H9 (cell line): ENCODE data around the gene CEP120. TPM values are rescaled to one million over a fixed set of nuclear protein-coding genes. Genes with fewer than 3 reads are reported as not detected.

Source experiments
- DNase-seq: peaks from one replicate; pipeline ENCODE4 v3.0.0-alpha.2; 2017
- H2AFZ ChIP-seq: one replicate; pipeline ENCODE4 v1.6.1; 2013; ENCODE audit warnings: mild to moderate bottlenecking, low read length, control low read depth, moderate library complexity
- H2AK5ac ChIP-seq: 2 replicates; pipeline ENCODE4 v1.6.1; 2013; ENCODE audit warnings: low read length, control low read depth, mixed read lengths; ENCODE audit not compliant: insufficient read length
- H2BK120ac ChIP-seq: one replicate; pipeline ENCODE4 v1.6.1; 2013; ENCODE audit warnings: low read depth, mild to moderate bottlenecking, low read length, control low read depth, inconsistent platforms; ENCODE audit not compliant: poor library complexity, severe bottlenecking
- H2BK12ac ChIP-seq: 2 replicates; pipeline ENCODE4 v1.6.1; 2013; ENCODE audit warnings: low read length, control low read depth, mixed read lengths, low read depth; ENCODE audit not compliant: insufficient read length
- H2BK15ac ChIP-seq: 2 replicates; pipeline ENCODE4 v1.6.1; 2013; ENCODE audit warnings: low read depth, low read length, control low read depth
- H2BK20ac ChIP-seq: one replicate; pipeline ENCODE4 v1.6.1; 2013; ENCODE audit warnings: low read depth, mild to moderate bottlenecking, low read length, control low read depth, inconsistent platforms; ENCODE audit not compliant: poor library complexity, severe bottlenecking
- H2BK5ac ChIP-seq: 2 replicates; pipeline ENCODE4 v1.6.1; 2013; ENCODE audit warnings: low read length, control low read depth, mixed read lengths; ENCODE audit not compliant: insufficient read length
- H3K14ac ChIP-seq: 2 replicates; pipeline ENCODE4 v1.6.1; 2013; ENCODE audit warnings: low read length, control low read depth; ENCODE audit not compliant: insufficient read depth
- H3K18ac ChIP-seq: 2 replicates; pipeline ENCODE4 v1.6.1; 2013; ENCODE audit warnings: low read depth, mild to moderate bottlenecking, mixed read lengths, low read length, control low read depth; ENCODE audit not compliant: insufficient read length
- H3K23ac ChIP-seq: 2 replicates; pipeline ENCODE4 v1.6.1; 2013; ENCODE audit warnings: low read length, control low read depth, mixed read lengths, low read depth; ENCODE audit not compliant: insufficient read length
- H3K23me2 ChIP-seq: 2 replicates; pipeline ENCODE4 v1.6.1; 2013; ENCODE audit warnings: low read depth, mild to moderate bottlenecking, mixed read lengths, low read length, control low read depth; ENCODE audit not compliant: insufficient read length, poor library complexity, severe bottlenecking
- H3K27ac ChIP-seq: 2 replicates; pipeline ENCODE4 v1.5.1; 2013; ENCODE audit warnings: low read length, control low read depth, mixed read lengths, low read depth; ENCODE audit not compliant: insufficient read length
- H3K27me3 ChIP-seq: 2 replicates; pipeline ENCODE4 v1.6.1; 2013; ENCODE audit warnings: low read length, control low read depth, inconsistent platforms; ENCODE audit not compliant: insufficient read depth
- H3K4ac ChIP-seq: 2 replicates; pipeline ENCODE4 v1.6.1; 2013; ENCODE audit warnings: low read depth, mild to moderate bottlenecking, control low read depth, inconsistent platforms, low read length, moderate library complexity
- H3K4me1 ChIP-seq: 2 replicates; pipeline ENCODE4 v1.6.1; 2013; ENCODE audit warnings: low read length, control low read depth, inconsistent platforms; ENCODE audit not compliant: insufficient read depth
- H3K4me2 ChIP-seq: 2 replicates; pipeline ENCODE4 v1.6.1; 2013; ENCODE audit warnings: low read length, control low read depth, mixed read lengths; ENCODE audit not compliant: insufficient read length, insufficient read depth
- H3K56ac ChIP-seq: 2 replicates; pipeline ENCODE4 v1.6.1; 2013; ENCODE audit warnings: low read depth, mild to moderate bottlenecking, mixed read lengths, low read length, control low read depth; ENCODE audit not compliant: insufficient read length
- H3K79me1 ChIP-seq: 2 replicates; pipeline ENCODE4 v1.6.1; 2013; ENCODE audit warnings: low read depth, mild to moderate bottlenecking, moderate library complexity, low read length, control low read depth, inconsistent platforms; ENCODE audit not compliant: insufficient read depth, poor library complexity, severe bottlenecking
- H3K79me2 ChIP-seq: 2 replicates; pipeline ENCODE4 v1.6.1; 2013; ENCODE audit warnings: low read length, control low read depth, inconsistent platforms; ENCODE audit not compliant: insufficient read depth
- H3K9ac ChIP-seq: 2 replicates; pipeline ENCODE4 v1.6.1; 2013; ENCODE audit warnings: low read length, control low read depth, mixed read lengths; ENCODE audit not compliant: insufficient read length; ENCODE audit errors: extremely low read depth
- H3K9me3 ChIP-seq: one replicate; pipeline ENCODE4 v1.6.1; 2013; ENCODE audit warnings: low read depth, low read length, inconsistent platforms; ENCODE audit not compliant: control insufficient read depth
- H3T11ph ChIP-seq: one replicate; pipeline ENCODE4 v1.6.1; 2013; ENCODE audit warnings: mild to moderate bottlenecking, low read length, control low read depth, inconsistent platforms
- H4K20me1 ChIP-seq: one replicate; pipeline ENCODE4 v1.6.1; 2013; ENCODE audit not compliant: control insufficient read depth, insufficient read length, insufficient read depth
- H4K5ac ChIP-seq: 2 replicates; pipeline ENCODE4 v1.6.1; 2013; ENCODE audit warnings: low read depth, mild to moderate bottlenecking, mixed read lengths, low read length, control low read depth; ENCODE audit not compliant: insufficient read length
- H4K8ac ChIP-seq: replicated peaks from 2 replicates; pipeline ENCODE4 v1.6.1; 2013; ENCODE audit warnings: low read length, control low read depth, mixed read lengths, low read depth; ENCODE audit not compliant: insufficient read length
- H4K91ac ChIP-seq: 2 replicates; pipeline ENCODE4 v1.6.1; 2013; ENCODE audit warnings: low read depth, mild to moderate bottlenecking, moderate library complexity, mixed read lengths, low read length, control low read depth; ENCODE audit not compliant: insufficient read length
- H3K27ac Mint-ChIP-seq, 3 experiments: 2 replicates in 2 of 3; 3 replicates in 1 of 3; pipeline ENCODE4 v1.8.0; 2020 to 2021; ENCODE audit warnings: mixed read lengths in 3 of 3, mild to moderate bottlenecking in 1 of 3, moderate library complexity in 1 of 3
- H3K27me3 Mint-ChIP-seq: 2 replicates; pipeline ENCODE4 v1.8.0; 2021; ENCODE audit warnings: low read depth, mild to moderate bottlenecking, moderate library complexity, mixed read lengths
- H3K36me3 Mint-ChIP-seq, 3 experiments: 2 replicates in 2 of 3; 3 replicates in 1 of 3; pipeline ENCODE4 v1.8.0; 2020 to 2021; ENCODE audit warnings: low read depth in 3 of 3, mixed read lengths in 3 of 3; ENCODE audit not compliant: insufficient read depth in 1 of 3
- H3K4me1 Mint-ChIP-seq, 2 experiments: 2 replicates each; pipeline ENCODE4 v1.8.0; 2020; ENCODE audit warnings: mixed read lengths in 2 of 2
- H3K4me3 Mint-ChIP-seq, 2 experiments: 2 replicates in 1 of 2; 3 replicates in 1 of 2; pipeline ENCODE4 v1.8.0; 2020 to 2021; ENCODE audit warnings: mild to moderate bottlenecking in 2 of 2, mixed read lengths in 2 of 2, moderate library complexity in 1 of 2
- H3K9me3 Mint-ChIP-seq, 2 experiments: 2 replicates in 1 of 2; 3 replicates in 1 of 2; pipeline ENCODE4 v1.8.0; 2020; ENCODE audit warnings: mild to moderate bottlenecking in 2 of 2, mixed read lengths in 2 of 2, moderate library complexity in 1 of 2
- WGBS: extraction: QIAGEN DNeasy Blood & Tissue Kit; methylation state at CpG from one replicate; pipeline ENCODE4 v1.1.7; 2013; ENCODE audit warnings: missing lambda C conversion rate, low lambda C conversion rate, mixed read lengths; ENCODE audit not compliant: insufficient read length; ENCODE audit errors: extremely low coverage; 5-methylcytosine and 5-hydroxymethylcytosine counted together
- total RNA-seq: library from RNA; stranded (reverse); gene quantifications from 2 replicates; pipeline ENCODE4 v1.2.1, GENCODE V29; 2021
- TF ChIP-seq, protein P1 (sequence below): fragments of 200-600 bp; sonication (generic); conservative IDR thresholded peaks from 3 replicates; pipeline ENCODE4 v1.8.0; 2021; ENCODE audit warnings: antibody characterized with exemption, mild to moderate bottlenecking

CEP120 gene
- total RNA-seq, 1 experiment from 2014 or later, result 22.5 TPM

DNA sequence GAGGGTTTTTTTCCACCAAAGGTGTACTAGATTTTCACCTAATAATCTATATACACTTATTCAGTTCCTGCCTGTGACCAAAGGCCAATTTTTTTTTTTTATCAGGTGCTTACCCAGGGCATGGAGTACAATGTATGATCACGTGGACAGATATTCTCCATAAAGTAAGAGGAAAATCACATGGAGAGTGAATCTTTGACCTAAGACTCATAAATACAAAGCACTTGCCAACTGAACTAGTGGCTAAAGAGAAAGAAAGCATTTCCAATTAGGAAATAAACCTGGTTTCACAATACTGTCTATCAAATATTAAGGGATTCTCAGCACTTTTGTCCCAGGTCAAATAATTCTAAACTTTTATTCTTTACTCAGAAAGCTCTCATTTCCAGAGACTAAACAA is 33.0 kb upstream of the CEP120 start:
- H3K23me2 ChIP-seq, result no peaks in the 10 kb centered on the region
- Mint-ChIP-seq H3K27ac (no peak overlapping the region), H3K4me3 (no peak overlapping the region), H3K36me3 (no peaks in the 10 kb centered on the region), H3K27me3 (no peaks in the 10 kb centered on the region), H3K4me1 (peaks cover 20 to 25% of the 10 kb centered on the region in 2 experiments), H3K9me3 (no peaks in the 10 kb centered on the region; a peak in 2 of 5 replicates)
- H3K56ac ChIP-seq, result no peak overlapping the region
- H3K23ac ChIP-seq, result no peak overlapping the region
- H3K4me2 ChIP-seq, result no peak overlapping the region
- no peak overlapping the region for H2BK12ac ChIP-seq
- no peak overlapping the region for H2BK15ac ChIP-seq
- DNase-seq, result no peak
- no peak overlapping the region for H4K5ac ChIP-seq
- H4K91ac ChIP-seq, result no peak overlapping the region
- H3K18ac ChIP-seq, result no peak overlapping the region
- no peak overlapping the region for H4K8ac ChIP-seq
- no peak overlapping the region for H2BK5ac ChIP-seq
- no peaks in the 10 kb centered on the region for H3K27me3 ChIP-seq
- H3K4me1 ChIP-seq, result no peaks in the 10 kb centered on the region
- H3K79me1 ChIP-seq, result no peaks in the 10 kb centered on the region
- no peaks in the 10 kb centered on the region for H3K9me3 ChIP-seq
- no peak overlapping the region for H2AK5ac ChIP-seq
- H3K79me2 ChIP-seq, result no peaks in the 10 kb centered on the region
- no CpG with 5 or more reads among the region's 1 CpG for WGBS
- H2BK120ac ChIP-seq, result no peak overlapping the region
- no peak overlapping the region for H3K9ac ChIP-seq
- H3T11ph ChIP-seq, result no peak overlapping the region
- no peak overlapping the region for H3K4ac ChIP-seq
- no peak overlapping the region for H3K14ac ChIP-seq
- no peak overlapping the region for H3K27ac ChIP-seq
- no peak overlapping the region for H2AFZ ChIP-seq
- no peak overlapping the region for H2BK20ac ChIP-seq
- no peaks in the 10 kb centered on the region for H4K20me1 ChIP-seq
- TF ChIP-seq, protein P1, sequence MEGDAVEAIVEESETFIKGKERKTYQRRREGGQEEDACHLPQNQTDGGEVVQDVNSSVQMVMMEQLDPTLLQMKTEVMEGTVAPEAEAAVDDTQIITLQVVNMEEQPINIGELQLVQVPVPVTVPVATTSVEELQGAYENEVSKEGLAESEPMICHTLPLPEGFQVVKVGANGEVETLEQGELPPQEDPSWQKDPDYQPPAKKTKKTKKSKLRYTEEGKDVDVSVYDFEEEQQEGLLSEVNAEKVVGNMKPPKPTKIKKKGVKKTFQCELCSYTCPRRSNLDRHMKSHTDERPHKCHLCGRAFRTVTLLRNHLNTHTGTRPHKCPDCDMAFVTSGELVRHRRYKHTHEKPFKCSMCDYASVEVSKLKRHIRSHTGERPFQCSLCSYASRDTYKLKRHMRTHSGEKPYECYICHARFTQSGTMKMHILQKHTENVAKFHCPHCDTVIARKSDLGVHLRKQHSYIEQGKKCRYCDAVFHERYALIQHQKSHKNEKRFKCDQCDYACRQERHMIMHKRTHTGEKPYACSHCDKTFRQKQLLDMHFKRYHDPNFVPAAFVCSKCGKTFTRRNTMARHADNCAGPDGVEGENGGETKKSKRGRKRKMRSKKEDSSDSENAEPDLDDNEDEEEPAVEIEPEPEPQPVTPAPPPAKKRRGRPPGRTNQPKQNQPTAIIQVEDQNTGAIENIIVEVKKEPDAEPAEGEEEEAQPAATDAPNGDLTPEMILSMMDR, result no peak
